ENCODE data around the gene MAP2K6.

- no peak for TF ChIP-seq CTCF (conservative IDR thresholded peaks at IDR 0.05)
- TF ChIP-seq ZFX (IDR thresholded peaks at IDR 0.05): no peak
Measured at GRCh38 chr17:69460963-69461922, 46.7 kb downstream of the MAP2K6 start.

Data from C4-2B (cell line).